ENCODE measurements around the gene NACC2. TPM values are rescaled to one million over a fixed set of nuclear protein-coding genes. Genes with fewer than 3 reads are reported as not detected.

NACC2 gene
- polyA plus RNA-seq, 1 donor (not counting 4 experiments of a cell fraction or from before 2014, with no cell fraction given): 4.6 TPM

- Histone ChIP-seq H4K20me1 (ENCODE audit: control insufficient read depth, extremely low read depth, insufficient read depth, low read length) (no peaks in the 10 kb centered on the region), H3K27me3 (ENCODE audit: control insufficient read depth, extremely low read depth, insufficient read depth, low read length) (no peaks in the 10 kb centered on the region), H3K27ac (ENCODE audit: control insufficient read depth, insufficient read depth, low read length) (no peak overlapping the region), H3K9ac (ENCODE audit: control insufficient read depth, extremely low read depth, insufficient read depth, low read length) (no peak overlapping the region), H3K36me3 (ENCODE audit: control insufficient read depth in 2 of 2, extremely low read depth in 1 of 2, insufficient read depth in 2 of 2, low read length in 2 of 2) (peaks cover 13 to 24% of the 10 kb centered on the region in 2 experiments), H3K9me1 (ENCODE audit: control insufficient read depth, extremely low read depth, insufficient read depth, low read length) (no peaks in the 10 kb centered on the region), H2AFZ (ENCODE audit: control insufficient read depth, low read length) (no peak overlapping the region), H3K4me2 (ENCODE audit: control insufficient read depth, extremely low read depth, insufficient read depth, low read depth, low read length) (no peak overlapping the region), H3K9me3 (ENCODE audit: control insufficient read depth, low read depth, low read length) (no peaks in the 10 kb centered on the region), H3K4me3 (ENCODE audit: control insufficient read depth in 2 of 3, extremely low read depth in 1 of 3, insufficient read depth in 2 of 3, low read depth in 1 of 3, low read length in 3 of 3) (no peak overlapping the region), H3K4me1 (ENCODE audit: control insufficient read depth, extremely low read depth, insufficient read depth, low read length) (no peaks in the 10 kb centered on the region), H3K79me2 (ENCODE audit: control insufficient read depth, insufficient read depth, low read length) (peaks cover 15% of the 10 kb centered on the region)
- dilution Hi-C loops (cut with MboI; ENCODE audit: extremely low pct_ligation_motif_present, low sequenced_read_pairs): no loop called here
- TF ChIP-seq CTCF (optimal IDR thresholded peaks at IDR 0.05 in 1 of 3, IDR thresholded peaks at IDR 0.05 in 1 of 3, conservative IDR thresholded peaks at IDR 0.05 in 1 of 3; ENCODE audit: extremely low read depth in 1 of 3, insufficient read depth in 2 of 3, low read length in 3 of 3) (no peak), EZH2 (IDR thresholded peaks at IDR 0.05; ENCODE audit: low read length) (no peak)
- DNase-seq (ENCODE audit: low read depth, low spot score): no peak
- FAIRE-seq: no peak
These were observed 81.5 kb downstream of the NACC2 start for GRCh38 chr9:136013524-136014034.

GRCh38 chr9:136013116-136013515 lies 82.0 kb downstream of the NACC2 start:
- H3K9me1 ChIP-seq (ENCODE audit: control insufficient read depth, extremely low read depth, insufficient read depth, low read length): no peaks in the 10 kb centered on the region
- H2AFZ ChIP-seq (ENCODE audit: control insufficient read depth, low read length): no peak overlapping the region
- no peak overlapping the region for H3K4me3 ChIP-seq (ENCODE audit: control insufficient read depth in 2 of 3, extremely low read depth in 1 of 3, insufficient read depth in 2 of 3, low read depth in 1 of 3, low read length in 3 of 3)
- no peak overlapping the region for H3K9ac ChIP-seq (ENCODE audit: control insufficient read depth, extremely low read depth, insufficient read depth, low read length)
- H3K4me1 ChIP-seq (ENCODE audit: control insufficient read depth, extremely low read depth, insufficient read depth, low read length): no peaks in the 10 kb centered on the region
- H3K27ac ChIP-seq (ENCODE audit: control insufficient read depth, insufficient read depth, low read length): no peak overlapping the region
- H4K20me1 ChIP-seq (ENCODE audit: control insufficient read depth, extremely low read depth, insufficient read depth, low read length): no peaks in the 10 kb centered on the region
- no peaks in the 10 kb centered on the region for H3K9me3 ChIP-seq (ENCODE audit: control insufficient read depth, low read depth, low read length)
- FAIRE-seq (no peak), DNase-seq (ENCODE audit: low read depth, low spot score) (no peak)
- peaks cover 13 to 24% of the 10 kb centered on the region in 2 experiments for H3K36me3 ChIP-seq (ENCODE audit: control insufficient read depth in 2 of 2, extremely low read depth in 1 of 2, insufficient read depth in 2 of 2, low read length in 2 of 2)
- no peak overlapping the region for H3K4me2 ChIP-seq (ENCODE audit: control insufficient read depth, extremely low read depth, insufficient read depth, low read depth, low read length)
- TF ChIP-seq CTCF (optimal IDR thresholded peaks at IDR 0.05 in 1 of 3, IDR thresholded peaks at IDR 0.05 in 1 of 3, conservative IDR thresholded peaks at IDR 0.05 in 1 of 3; ENCODE audit: extremely low read depth in 1 of 3, insufficient read depth in 2 of 3, low read length in 3 of 3) (no peak), EZH2 (IDR thresholded peaks at IDR 0.05; ENCODE audit: low read length) (no peak)
- peaks cover 12% of the 10 kb centered on the region for H3K79me2 ChIP-seq (ENCODE audit: control insufficient read depth, insufficient read depth, low read length)
- H3K27me3 ChIP-seq (ENCODE audit: control insufficient read depth, extremely low read depth, insufficient read depth, low read length): no peaks in the 10 kb centered on the region
- dilution Hi-C loops (cut with MboI; ENCODE audit: extremely low pct_ligation_motif_present, low sequenced_read_pairs): no loop called here
